Femur (tissue), 1 donor: ENCODE data around the gene CLCN7.

Source experiments
- DNase-seq: peaks from one replicate; pipeline ENCODE4 v3.0.0-alpha.2; 2017

CLCN7 gene, protein sequence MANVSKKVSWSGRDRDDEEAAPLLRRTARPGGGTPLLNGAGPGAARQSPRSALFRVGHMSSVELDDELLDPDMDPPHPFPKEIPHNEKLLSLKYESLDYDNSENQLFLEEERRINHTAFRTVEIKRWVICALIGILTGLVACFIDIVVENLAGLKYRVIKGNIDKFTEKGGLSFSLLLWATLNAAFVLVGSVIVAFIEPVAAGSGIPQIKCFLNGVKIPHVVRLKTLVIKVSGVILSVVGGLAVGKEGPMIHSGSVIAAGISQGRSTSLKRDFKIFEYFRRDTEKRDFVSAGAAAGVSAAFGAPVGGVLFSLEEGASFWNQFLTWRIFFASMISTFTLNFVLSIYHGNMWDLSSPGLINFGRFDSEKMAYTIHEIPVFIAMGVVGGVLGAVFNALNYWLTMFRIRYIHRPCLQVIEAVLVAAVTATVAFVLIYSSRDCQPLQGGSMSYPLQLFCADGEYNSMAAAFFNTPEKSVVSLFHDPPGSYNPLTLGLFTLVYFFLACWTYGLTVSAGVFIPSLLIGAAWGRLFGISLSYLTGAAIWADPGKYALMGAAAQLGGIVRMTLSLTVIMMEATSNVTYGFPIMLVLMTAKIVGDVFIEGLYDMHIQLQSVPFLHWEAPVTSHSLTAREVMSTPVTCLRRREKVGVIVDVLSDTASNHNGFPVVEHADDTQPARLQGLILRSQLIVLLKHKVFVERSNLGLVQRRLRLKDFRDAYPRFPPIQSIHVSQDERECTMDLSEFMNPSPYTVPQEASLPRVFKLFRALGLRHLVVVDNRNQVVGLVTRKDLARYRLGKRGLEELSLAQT

DNA sequence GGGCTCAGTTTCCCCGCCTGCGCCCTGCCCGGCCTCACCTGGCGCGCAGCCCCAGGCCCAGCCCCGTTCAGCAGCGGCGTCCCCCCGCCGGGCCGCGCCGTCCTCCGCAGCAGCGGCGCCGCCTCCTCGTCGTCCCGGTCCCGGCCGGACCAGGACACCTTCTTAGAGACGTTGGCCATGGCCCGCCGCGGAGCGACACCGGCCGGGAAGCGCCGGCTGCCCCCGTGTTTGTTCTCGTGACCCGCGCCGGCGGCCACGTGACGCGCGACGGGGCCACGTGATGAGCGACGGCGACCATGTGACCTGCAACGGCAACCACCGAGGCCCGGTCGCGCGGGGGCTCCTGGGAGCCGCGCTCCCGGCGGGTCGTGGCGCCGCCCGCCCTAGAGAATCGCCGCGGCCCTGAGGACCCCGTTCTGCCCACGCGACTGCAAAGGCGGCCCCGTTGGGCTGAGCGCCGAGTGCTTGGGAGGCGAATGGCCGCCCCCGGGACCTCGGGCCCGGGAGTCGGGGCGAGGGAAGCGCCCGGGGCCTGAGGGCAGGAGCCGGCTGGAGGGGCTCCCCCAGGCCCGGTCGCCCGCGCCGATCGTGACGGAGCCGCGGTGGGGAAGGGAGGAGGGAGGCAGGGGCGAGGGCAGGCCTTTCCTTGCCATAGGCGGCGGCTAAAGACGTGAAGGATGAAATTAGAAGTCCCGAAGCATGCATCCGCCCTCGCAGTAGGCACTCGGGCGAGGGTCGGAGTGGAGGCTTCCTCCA is at the start of gene CLCN7:
CLCN7 (minus strand) TSS at position 233 of the 756 bp plus-strand sequence; CDS start at position 179, 54 bp downstream.
- peak; percentile 93 for DNase-seq

GRCh38 chr16:1524366-1524765 is 49.5 kb upstream of the CLCN7 start:
- no peak for DNase-seq

GRCh38 chr16:1523581-1524245 is 48.9 kb upstream of the CLCN7 start:
- no peak for DNase-seq

- DNase-seq = no peak
Observed at GRCh38 chr16:1520461-1520860, 45.6 kb upstream of the CLCN7 start.

DNA sequence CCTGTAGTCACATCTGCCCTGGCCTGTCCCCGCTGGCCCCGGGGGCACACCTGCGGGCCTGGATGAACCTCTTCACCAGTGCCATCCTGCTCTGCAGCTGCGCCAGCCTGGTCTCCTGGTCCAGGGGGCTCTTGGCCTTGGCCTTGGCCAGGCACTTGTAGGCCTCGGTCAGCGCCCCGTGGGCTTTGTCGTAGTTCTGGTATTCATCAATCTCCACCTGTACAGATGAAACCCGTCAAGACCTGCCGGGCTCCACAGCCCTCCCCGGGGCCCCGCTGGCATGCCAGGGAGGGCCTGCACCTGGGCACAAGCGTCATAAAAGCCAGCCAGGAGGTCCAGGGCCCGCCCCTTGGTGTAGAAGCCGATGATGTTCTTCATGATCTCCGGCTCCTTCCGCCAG is 45.0 kb upstream of the CLCN7 start:
- DNase-seq = no peak

- DNase-seq = no peak
Observed at GRCh38 chr16:1518626-1519135, 43.9 kb upstream of the CLCN7 start.

GRCh38 chr16:1514507-1514906 is 39.7 kb upstream of the CLCN7 start:
- no peak for DNase-seq

- DNase-seq = no peak
Observed at GRCh38 chr16:1512774-1513173, 37.9 kb upstream of the CLCN7 start.

GRCh38 chr16:1511662-1512569 is 37.1 kb upstream of the CLCN7 start:
- DNase-seq = no peak

DNA sequence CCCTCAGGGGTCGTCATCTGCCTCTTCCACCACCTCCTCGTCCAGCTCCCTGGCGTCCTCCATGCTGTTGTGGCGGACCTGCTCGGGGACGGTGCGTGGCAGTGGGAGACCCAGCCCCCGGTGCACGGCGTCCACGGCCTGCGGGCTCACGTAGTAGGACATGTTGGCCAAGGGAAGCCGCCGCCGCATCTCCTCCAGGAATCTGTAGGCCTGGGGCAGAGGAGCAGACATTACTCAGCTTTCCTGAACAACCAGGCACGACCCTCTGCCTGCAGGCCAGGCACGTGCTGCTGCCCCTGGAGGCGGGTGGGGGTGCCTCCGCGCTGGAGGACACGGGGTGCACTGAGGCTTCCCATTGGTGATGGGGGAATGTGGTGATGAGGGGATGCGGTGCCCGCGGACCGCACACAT is 36.1 kb upstream of the CLCN7 start:
- no peak for DNase-seq

DNA sequence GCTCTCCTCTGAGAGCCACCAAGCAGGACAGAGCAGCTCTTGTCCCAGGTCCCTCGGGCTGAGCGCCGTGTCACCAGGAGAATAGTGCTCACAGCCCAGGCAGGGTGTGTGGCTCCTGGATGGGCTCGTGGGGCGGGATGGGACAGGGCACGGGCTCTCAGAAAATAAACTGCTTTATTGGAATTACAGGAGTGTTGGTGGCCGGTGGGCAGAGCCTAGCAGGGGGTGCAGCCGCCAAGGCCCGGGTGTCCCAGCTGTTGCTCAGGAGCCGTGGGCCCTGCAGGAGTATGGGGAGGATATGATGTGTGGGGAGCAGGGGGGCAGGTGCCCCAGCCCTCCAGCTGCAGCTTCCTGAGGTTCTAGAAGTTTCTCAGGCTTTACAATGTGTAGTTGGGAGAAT is 35.4 kb upstream of the CLCN7 start:
- DNase-seq = no peak

DNA sequence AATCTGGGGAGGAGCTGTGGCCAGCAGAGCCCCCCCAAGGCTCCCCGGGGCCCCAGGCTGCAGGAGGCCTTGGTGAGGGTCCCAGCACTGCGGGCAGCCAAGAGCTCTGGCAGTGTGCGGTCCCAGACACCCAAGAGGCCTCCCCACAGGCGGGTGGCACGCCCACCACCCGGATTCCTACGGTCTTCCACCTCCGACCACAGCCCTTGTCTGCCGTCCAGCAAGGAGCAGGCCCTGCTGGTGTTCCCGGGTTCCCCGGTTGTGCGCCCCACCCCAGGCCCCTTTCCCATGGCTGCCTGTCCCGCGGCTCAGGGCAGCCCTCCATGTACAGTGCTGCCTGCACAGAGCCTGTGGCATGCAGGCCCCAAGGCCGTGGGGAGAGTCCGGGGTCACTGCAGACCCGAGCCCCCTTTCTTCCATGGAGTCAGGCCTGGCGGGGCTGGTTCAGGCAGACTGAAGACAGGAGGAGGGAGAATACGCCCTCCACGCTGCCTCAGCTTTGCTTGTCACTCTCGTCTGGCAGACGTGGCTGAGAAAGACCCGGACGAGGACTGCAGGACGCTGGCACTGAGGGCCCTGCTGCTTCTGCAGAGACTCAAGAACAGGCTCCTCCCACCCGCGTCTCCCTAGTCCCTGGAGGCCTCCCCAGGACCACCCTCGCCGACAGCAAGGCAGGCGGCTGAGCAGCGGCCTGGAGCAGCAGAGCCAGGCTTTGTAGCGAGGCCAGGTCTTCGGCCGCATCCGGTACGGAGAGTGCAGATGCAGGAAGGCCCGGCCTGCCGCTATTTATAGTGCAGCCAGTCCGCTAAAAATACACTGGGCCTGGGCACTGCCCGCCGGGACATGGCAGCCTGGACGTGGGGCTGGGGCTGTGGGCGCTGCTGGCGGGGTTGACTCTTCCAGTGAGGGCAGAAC is 34.7 kb upstream of the CLCN7 start:
- DNase-seq = peak; percentile 79

GRCh38 chr16:1508494-1509187 is 33.8 kb upstream of the CLCN7 start:
- no peak for DNase-seq

GRCh38 chr16:1506494-1507213 is 31.8 kb upstream of the CLCN7 start:
- DNase-seq = no peak

- no peak for DNase-seq
Observed at GRCh38 chr16:1505912-1506311, 31.1 kb upstream of the CLCN7 start.

DNA sequence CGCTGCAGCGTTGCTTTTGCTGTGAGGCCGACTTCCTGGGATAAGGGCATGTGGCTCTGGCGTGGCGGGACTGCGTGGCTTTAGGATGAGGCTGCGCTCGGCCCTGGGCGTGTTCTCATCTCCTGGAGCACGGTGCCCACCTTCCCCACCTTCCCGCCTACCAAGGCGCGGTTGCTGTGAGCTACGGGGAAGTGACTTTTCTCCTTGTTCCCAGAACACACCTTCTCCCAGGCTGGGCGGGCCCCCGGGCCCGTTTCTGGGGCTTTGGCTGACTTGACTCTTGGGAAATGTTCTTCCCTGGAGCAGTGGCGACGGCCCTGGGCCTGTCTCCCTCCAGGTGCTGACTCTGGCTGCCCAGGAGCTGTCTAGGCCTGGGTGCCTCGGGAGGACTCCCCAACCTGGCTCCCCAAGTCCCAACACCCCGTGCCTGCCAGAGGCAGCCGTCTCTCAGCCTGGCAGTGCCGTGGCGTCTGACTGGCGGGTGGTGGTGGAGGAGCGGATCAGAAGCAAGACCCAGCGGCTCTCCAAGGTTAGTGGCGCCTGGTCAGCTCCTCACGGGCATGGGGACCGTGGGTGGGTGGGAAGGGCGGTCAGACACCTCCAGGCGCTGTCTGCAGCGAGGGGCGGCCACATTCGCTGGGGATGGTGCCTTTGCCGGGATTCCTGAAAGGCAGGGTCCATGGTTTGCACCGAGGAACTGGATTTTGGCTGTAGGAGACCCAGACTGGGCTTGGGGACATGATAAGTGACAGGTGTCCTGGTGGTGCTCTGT is 30.4 kb upstream of the CLCN7 start:
- DNase-seq = no peak

DNA sequence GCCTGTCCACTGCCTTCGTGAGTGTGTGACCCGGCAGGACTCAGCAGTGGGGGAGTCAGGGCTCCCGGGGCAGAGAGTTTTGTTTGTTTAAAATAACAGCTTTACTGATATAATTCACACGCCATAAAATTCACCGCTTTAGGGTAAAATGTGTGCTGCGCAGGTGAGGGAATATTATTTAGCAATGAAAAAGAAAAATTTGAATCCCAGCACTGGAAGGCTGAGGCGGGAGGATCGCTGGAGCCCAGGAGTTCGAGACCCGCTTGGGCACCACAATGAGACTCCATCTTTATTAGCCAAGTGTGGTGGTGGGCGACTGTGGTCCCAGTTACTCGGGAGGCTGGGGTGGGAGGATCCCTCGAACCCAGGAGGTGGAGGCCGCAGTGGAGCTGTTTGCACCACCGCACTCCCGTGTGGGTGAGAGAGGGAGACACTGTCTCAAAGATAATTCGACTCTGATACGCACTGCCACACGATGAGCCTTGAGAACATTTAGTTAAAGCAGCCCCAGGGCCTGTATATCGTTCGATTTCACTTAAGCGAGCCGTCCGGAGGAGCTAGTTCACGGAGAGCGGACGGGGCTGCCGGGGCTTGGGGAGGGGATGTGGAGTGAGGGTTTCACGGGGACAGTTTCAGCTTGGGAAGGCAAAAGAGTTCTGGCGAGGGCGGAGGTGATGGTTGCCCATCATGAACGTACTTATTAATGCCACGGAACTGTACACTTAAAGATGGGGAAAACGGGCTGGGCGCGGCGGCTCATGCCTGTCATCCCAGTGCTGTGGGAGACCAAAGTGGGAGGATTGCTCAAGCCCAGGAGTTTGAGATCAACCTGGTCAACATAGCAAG is 28.5 kb upstream of the CLCN7 start:
- DNase-seq = no peak
